A673 (cell line): ENCODE measurements around the gene CIAO3.
A peak's percentile ranks its signal among the peaks of the same experiment; 100 is the strongest.

Experiments
- EZH2 ChIP-seq: fragments of 200-600 bp; sonication (generic); IDR thresholded peaks from 2 replicates; pipeline ENCODE4 v1.6.1; 2017; ENCODE audit warnings: borderline replicate concordance, low read depth, mild to moderate bottlenecking, mixed read lengths, antibody characterized with exemption, low read length; ENCODE audit not compliant: poor library complexity, severe bottlenecking
- TF ChIP-seq, protein P1 (sequence below): fragments of 300-800, 200-600 bp; sonication (generic); conservative IDR thresholded peaks from 2 replicates; pipeline ENCODE4 v1.5.1; 2017; ENCODE audit warnings: low read depth, mild to moderate bottlenecking, antibody characterized with exemption, low read length, moderate library complexity, mixed read lengths

DNA sequence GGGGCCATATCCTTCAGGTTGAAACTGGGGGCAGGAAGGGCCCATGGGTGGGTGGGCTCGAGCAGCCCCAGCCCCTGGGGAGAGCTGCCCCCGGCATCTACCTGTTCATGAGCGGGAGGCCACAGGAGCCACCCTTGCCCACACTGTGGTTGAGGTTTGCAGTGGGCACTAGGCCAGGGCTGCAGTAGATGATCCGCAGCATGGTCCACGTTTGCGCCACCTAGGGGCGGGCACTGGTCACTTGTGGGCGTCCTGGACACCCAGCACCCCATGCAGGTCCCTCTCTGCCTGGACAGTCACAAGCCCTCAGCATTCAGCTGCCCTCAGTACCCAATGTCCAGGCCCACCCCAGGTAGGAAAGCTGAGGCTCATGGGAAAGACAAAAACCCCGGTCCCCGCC, 54.8 kb downstream of the CIAO3 start:
- TF ChIP-seq, protein P1, sequence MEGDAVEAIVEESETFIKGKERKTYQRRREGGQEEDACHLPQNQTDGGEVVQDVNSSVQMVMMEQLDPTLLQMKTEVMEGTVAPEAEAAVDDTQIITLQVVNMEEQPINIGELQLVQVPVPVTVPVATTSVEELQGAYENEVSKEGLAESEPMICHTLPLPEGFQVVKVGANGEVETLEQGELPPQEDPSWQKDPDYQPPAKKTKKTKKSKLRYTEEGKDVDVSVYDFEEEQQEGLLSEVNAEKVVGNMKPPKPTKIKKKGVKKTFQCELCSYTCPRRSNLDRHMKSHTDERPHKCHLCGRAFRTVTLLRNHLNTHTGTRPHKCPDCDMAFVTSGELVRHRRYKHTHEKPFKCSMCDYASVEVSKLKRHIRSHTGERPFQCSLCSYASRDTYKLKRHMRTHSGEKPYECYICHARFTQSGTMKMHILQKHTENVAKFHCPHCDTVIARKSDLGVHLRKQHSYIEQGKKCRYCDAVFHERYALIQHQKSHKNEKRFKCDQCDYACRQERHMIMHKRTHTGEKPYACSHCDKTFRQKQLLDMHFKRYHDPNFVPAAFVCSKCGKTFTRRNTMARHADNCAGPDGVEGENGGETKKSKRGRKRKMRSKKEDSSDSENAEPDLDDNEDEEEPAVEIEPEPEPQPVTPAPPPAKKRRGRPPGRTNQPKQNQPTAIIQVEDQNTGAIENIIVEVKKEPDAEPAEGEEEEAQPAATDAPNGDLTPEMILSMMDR: peak; percentile 64
- TF ChIP-seq EZH2: no peak
